Osteocyte (in vitro differentiated cells): ENCODE data around the gene RALGPS1. TPM values are rescaled to one million over a fixed set of nuclear protein-coding genes. Genes with fewer than 3 reads are reported as not detected.

ENCODE experiments used
- DNase-seq: peaks from one replicate; pipeline ENCODE4 v3.0.0; 2021; ENCODE audit warnings: mixed read lengths; ENCODE audit not compliant: unreplicated experiment; ENCODE audit errors: extremely low spot score
- H3K27ac Mint-ChIP-seq: one replicate; pipeline ENCODE4 v1.8.0; 2021; ENCODE audit warnings: mild to moderate bottlenecking, mixed read lengths; ENCODE audit not compliant: unreplicated experiment
- H3K27me3 Mint-ChIP-seq: one replicate; pipeline ENCODE4 v1.8.0; 2021; ENCODE audit warnings: mixed read lengths; ENCODE audit not compliant: unreplicated experiment
- H3K36me3 Mint-ChIP-seq: one replicate; pipeline ENCODE4 v1.8.0; 2021; ENCODE audit warnings: mixed read lengths; ENCODE audit not compliant: unreplicated experiment
- H3K4me1 Mint-ChIP-seq: one replicate; pipeline ENCODE4 v1.8.0; 2021; ENCODE audit warnings: mixed read lengths; ENCODE audit not compliant: unreplicated experiment
- H3K4me3 Mint-ChIP-seq: one replicate; pipeline ENCODE4 v1.8.0; 2021; ENCODE audit warnings: mild to moderate bottlenecking, moderate library complexity, mixed read lengths; ENCODE audit not compliant: unreplicated experiment
- H3K9me3 Mint-ChIP-seq: one replicate; pipeline ENCODE4 v1.8.0; 2021; ENCODE audit warnings: mixed read lengths; ENCODE audit not compliant: unreplicated experiment
- total RNA-seq: library from RNA; stranded (reverse); gene quantifications from 2 replicates; pipeline ENCODE4 v1.2.1, GENCODE V29; 2021
- TF ChIP-seq, protein P1 (sequence below): fragments of 200-600 bp; sonication (generic); IDR thresholded peaks from 2 replicates; pipeline ENCODE4 v1.5.0; 2021; ENCODE audit warnings: antibody characterized with exemption, mild to moderate bottlenecking, moderate library complexity

RALGPS1 gene
- total RNA-seq, 1 donor from 2014 or later, result 9.9 TPM

DNA sequence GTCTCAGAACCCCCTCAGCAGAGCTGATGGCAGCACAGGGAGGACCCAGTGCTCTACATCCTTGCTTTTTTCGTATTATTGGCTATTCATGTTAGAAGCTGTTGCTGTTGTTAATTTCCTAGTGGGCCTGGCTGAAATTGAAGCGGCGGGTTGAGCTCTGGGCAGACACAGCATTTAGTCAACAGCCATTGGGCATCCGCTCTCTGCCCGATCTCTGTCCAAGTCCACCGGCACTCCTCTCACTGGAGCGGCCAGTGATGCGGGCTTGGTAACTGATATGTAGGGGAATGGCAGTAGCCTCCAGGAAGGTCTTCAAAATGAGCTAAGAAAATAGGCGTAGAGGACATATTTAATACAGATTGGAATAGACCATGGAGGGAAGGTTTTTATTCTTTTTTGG, 348.7 kb downstream of the RALGPS1 start:
- H3K4me3 Mint-ChIP-seq, result no peak overlapping the region
- no peaks in the 10 kb centered on the region for H3K27me3 Mint-ChIP-seq
- peaks cover 3% of the 10 kb centered on the region for H3K4me1 Mint-ChIP-seq
- TF ChIP-seq, protein P1, sequence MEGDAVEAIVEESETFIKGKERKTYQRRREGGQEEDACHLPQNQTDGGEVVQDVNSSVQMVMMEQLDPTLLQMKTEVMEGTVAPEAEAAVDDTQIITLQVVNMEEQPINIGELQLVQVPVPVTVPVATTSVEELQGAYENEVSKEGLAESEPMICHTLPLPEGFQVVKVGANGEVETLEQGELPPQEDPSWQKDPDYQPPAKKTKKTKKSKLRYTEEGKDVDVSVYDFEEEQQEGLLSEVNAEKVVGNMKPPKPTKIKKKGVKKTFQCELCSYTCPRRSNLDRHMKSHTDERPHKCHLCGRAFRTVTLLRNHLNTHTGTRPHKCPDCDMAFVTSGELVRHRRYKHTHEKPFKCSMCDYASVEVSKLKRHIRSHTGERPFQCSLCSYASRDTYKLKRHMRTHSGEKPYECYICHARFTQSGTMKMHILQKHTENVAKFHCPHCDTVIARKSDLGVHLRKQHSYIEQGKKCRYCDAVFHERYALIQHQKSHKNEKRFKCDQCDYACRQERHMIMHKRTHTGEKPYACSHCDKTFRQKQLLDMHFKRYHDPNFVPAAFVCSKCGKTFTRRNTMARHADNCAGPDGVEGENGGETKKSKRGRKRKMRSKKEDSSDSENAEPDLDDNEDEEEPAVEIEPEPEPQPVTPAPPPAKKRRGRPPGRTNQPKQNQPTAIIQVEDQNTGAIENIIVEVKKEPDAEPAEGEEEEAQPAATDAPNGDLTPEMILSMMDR, result no peak
- H3K27ac Mint-ChIP-seq, result no peak overlapping the region
- H3K9me3 Mint-ChIP-seq, result no peaks in the 10 kb centered on the region
- no peak for DNase-seq
- no peaks in the 10 kb centered on the region for H3K36me3 Mint-ChIP-seq

GRCh38 chr9:127263664-127264063, 349.1 kb downstream of the RALGPS1 start:
- Mint-ChIP-seq H3K36me3 (no peaks in the 10 kb centered on the region), H3K27me3 (no peaks in the 10 kb centered on the region)

DNA sequence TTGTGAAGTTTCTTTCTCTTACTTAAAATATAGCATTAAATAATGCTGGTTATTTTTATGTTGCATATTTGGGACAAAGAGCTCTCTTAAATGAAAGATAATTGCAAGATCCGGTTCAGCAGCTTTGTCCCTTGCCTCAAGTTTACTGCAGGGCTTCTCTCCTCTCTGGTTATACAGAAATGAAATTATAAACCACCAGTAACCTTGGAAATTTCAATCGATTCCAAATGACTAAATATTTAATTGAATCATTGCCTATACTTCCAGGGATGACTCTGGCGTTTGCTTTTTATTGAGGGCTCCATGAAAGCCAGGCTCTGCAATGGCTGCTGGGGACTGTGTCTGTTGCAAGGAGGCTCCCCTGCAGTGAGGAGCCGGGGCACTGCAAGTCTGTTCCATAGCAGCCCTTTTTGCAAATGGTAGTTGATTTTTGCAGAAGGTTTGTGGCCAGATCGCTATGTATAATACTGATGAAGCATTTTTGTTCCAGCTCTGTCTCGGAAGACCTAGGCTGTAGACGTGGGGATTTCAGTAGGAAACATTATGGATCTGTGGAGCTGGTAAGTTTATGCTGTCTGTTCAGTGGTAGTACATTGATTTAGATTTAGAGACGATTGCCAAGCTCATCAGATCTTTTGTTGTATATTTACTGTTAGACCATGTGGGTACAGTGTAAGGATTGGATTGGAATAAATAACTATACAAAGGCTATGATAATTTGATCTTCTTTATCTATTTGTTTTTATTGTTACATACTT, 350.1 kb downstream of the RALGPS1 start, which contains the start of gene GARNL3:
Gene GARNL3, plus strand, starts transcription at position 313 of the 758 bp plus-strand sequence. Its CDS starts 104 bp downstream, at position 417.
- TF ChIP-seq, protein P1, result no peak
- no peak for DNase-seq
- Mint-ChIP-seq H3K9me3 (no peaks in the 10 kb centered on the region), H3K27me3 (no peaks in the 10 kb centered on the region), H3K4me1 (peaks cover 5% of the 10 kb centered on the region), H3K4me3 (no peak within 1 kb of the TSS), H3K27ac (no peak within 1 kb of the TSS), H3K36me3 (no peaks in the 10 kb centered on the region)

More at GRCh38 chr9:127263664-127264063, 349.1 kb downstream of the RALGPS1 start:
- Mint-ChIP-seq H3K4me1 (peaks cover 5% of the 10 kb centered on the region), H3K4me3 (no peak overlapping the region), H3K27ac (no peak overlapping the region), H3K9me3 (no peaks in the 10 kb centered on the region)
- TF ChIP-seq, protein P1, result no peak
- DNase-seq, result no peak

DNA sequence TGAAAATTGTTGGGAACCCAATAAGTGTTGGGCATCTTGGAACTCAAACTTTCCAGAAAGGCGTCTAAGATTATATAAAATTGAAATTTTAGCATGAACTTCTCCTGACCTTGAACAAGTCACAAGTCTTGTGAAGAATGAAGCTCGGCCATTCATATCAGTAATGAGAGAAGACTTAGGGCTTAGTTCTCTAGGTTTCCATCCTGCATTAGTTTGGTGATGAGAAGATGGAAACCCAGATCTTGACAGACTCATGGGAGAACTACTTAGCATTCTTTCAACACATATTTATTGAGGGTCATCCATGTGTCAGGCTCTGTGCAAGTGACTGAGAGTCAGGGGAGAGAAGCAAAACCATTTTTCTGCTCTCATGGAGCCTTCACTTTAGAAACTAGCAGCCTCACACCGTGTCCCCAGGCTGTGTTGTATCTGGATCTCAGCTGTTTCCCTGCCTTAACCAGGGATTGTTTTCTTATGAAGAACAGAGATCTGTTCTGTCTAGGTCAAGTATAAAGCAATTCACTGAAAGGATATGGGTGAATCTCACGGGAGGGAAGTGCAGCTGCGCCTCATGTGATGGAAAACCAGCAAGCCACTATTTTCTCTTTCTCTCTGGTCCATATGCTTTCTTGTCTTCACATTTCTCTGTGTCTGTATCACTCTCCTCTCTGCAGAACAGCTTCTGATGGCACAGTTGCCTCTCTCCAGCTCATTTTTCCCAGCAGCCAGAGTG, 353.4 kb downstream of the RALGPS1 start:
- DNase-seq, result no peak
- no peaks in the 10 kb centered on the region for H3K36me3 Mint-ChIP-seq
- no peaks in the 10 kb centered on the region for H3K27me3 Mint-ChIP-seq
- no peak overlapping the region for H3K27ac Mint-ChIP-seq
- no peak overlapping the region for H3K4me3 Mint-ChIP-seq
- H3K9me3 Mint-ChIP-seq, result no peaks in the 10 kb centered on the region
- peaks cover 5% of the 10 kb centered on the region for H3K4me1 Mint-ChIP-seq
- TF ChIP-seq, protein P1, result no peak

- TF ChIP-seq, protein P1, result no peak
- no peak for DNase-seq
- Mint-ChIP-seq H3K27me3 (no peaks in the 10 kb centered on the region), H3K36me3 (no peaks in the 10 kb centered on the region), H3K4me3 (no peak overlapping the region), H3K9me3 (no peaks in the 10 kb centered on the region), H3K4me1 (peaks cover 5% of the 10 kb centered on the region), H3K27ac (no peak overlapping the region)
These were observed 354.9 kb downstream of the RALGPS1 start for GRCh38 chr9:127269449-127269848.
